Neural crest cell (in vitro differentiated cells): ENCODE measurements around the gene TAS2R13. TPM values are rescaled to one million over a fixed set of nuclear protein-coding genes. Genes with fewer than 3 reads are reported as not detected.

Source experiments
- DNase-seq: peaks from one replicate; pipeline ENCODE4 v3.0.0; 2021; ENCODE audit warnings: low read depth, mixed read lengths, low spot score
- H3K27ac Mint-ChIP-seq: one replicate; pipeline ENCODE4 v1.8.0; 2021; ENCODE audit warnings: mild to moderate bottlenecking, mixed read lengths; ENCODE audit not compliant: unreplicated experiment
- H3K27me3 Mint-ChIP-seq: 2 replicates; pipeline ENCODE4 v1.8.0; 2021; ENCODE audit warnings: low read depth, mild to moderate bottlenecking, mixed read lengths
- H3K36me3 Mint-ChIP-seq: 2 replicates; pipeline ENCODE4 v1.8.0; 2021; ENCODE audit warnings: low read depth, mild to moderate bottlenecking, mixed read lengths
- H3K4me1 Mint-ChIP-seq: 2 replicates; pipeline ENCODE4 v1.8.0; 2021; ENCODE audit warnings: mixed read lengths
- H3K4me3 Mint-ChIP-seq: one replicate; pipeline ENCODE4 v1.8.0; 2021; ENCODE audit warnings: mild to moderate bottlenecking, mixed read lengths
- H3K9me3 Mint-ChIP-seq: 2 replicates; pipeline ENCODE4 v1.8.0; 2021; ENCODE audit warnings: mixed read lengths
- CTCF ChIP-seq: fragments of 200-600 bp; sonication (generic); conservative IDR thresholded peaks from 2 replicates; pipeline ENCODE4 v1.5.0; 2021; ENCODE audit warnings: antibody characterized with exemption, mild to moderate bottlenecking
- total RNA-seq: library from RNA; stranded (reverse); gene quantifications from 2 replicates; pipeline ENCODE4 v1.2.1, GENCODE V29; 2021

The TAS2R13 gene
- total RNA-seq, 1 donor from 2014 or later: 1.0 TPM

GRCh38 chr12:10884086-10884725 is 25.2 kb downstream of the TAS2R13 start, which contains the start of gene PRH1:
Gene PRH1, minus strand, starts transcription at chr12:10884255. Its CDS starts 38 bp downstream, at chr12:10884217.
- Mint-ChIP-seq H3K4me1 (no peaks in the 10 kb centered on the region), H3K27me3 (no peaks in the 10 kb centered on the region), H3K27ac (no peak within 1 kb of the TSS), H3K4me3 (no peak within 1 kb of the TSS), H3K9me3 (peaks cover 3% of the 10 kb centered on the region), H3K36me3 (peaks cover 15% of the 10 kb centered on the region)
- no peak for DNase-seq
- TF ChIP-seq CTCF: no peak

GRCh38 chr12:10873378-10873777 is 36.0 kb downstream of the TAS2R13 start:
- H3K36me3 Mint-ChIP-seq: peaks cover 47% of the 10 kb centered on the region
- H3K4me3 Mint-ChIP-seq: no peak overlapping the region
- TF ChIP-seq CTCF: no peak
- H3K9me3 Mint-ChIP-seq: peaks cover 3% of the 10 kb centered on the region
- no peak for DNase-seq
- H3K4me1 Mint-ChIP-seq: no peaks in the 10 kb centered on the region
- no peak overlapping the region for H3K27ac Mint-ChIP-seq
- H3K27me3 Mint-ChIP-seq: no peaks in the 10 kb centered on the region

GRCh38 chr12:10867381-10867780 is 42.0 kb downstream of the TAS2R13 start:
- Mint-ChIP-seq H3K4me1 (no peaks in the 10 kb centered on the region), H3K36me3 (peaks cover 35% of the 10 kb centered on the region), H3K27me3 (no peaks in the 10 kb centered on the region), H3K27ac (no peak overlapping the region), H3K9me3 (peaks cover 11% of the 10 kb centered on the region), H3K4me3 (no peak overlapping the region)
- no peak for TF ChIP-seq CTCF
- DNase-seq: no peak

GRCh38 chr12:10863512-10864218 is 45.7 kb downstream of the TAS2R13 start:
- no peak for DNase-seq
- Mint-ChIP-seq H3K27me3 (no peaks in the 10 kb centered on the region), H3K4me3 (no peak overlapping the region), H3K4me1 (no peaks in the 10 kb centered on the region), H3K36me3 (peaks cover 48% of the 10 kb centered on the region), H3K27ac (no peak overlapping the region), H3K9me3 (peaks cover 28% of the 10 kb centered on the region)
- TF ChIP-seq CTCF: no peak

- peaks cover 60% of the 10 kb centered on the region for H3K36me3 Mint-ChIP-seq
- TF ChIP-seq CTCF: no peak
- no peaks in the 10 kb centered on the region for H3K27me3 Mint-ChIP-seq
- H3K4me3 Mint-ChIP-seq: no peak overlapping the region
- peaks cover 46% of the 10 kb centered on the region for H3K9me3 Mint-ChIP-seq
- no peak overlapping the region for H3K27ac Mint-ChIP-seq
- DNase-seq: no peak
- H3K4me1 Mint-ChIP-seq: no peaks in the 10 kb centered on the region
These were observed 48.0 kb downstream of the TAS2R13 start for GRCh38 chr12:10861366-10861765.

Other genes starting within 250 kb of the TAS2R13 start
- not detected in 2 replicates for gene STYK1, start 235.5 kb downstream of the TAS2R13 start, total RNA-seq
- gene YBX3, start 186.2 kb downstream of the TAS2R13 start, total RNA-seq: 86.8 and 90.4 TPM in 2 replicates
- gene TAS2R7, start 106.9 kb downstream of the TAS2R13 start, total RNA-seq: 0.21 TPM in 1 of 2 replicates, not detected in the other
- not detected in 2 replicates for gene TAS2R8, start 102.3 kb downstream of the TAS2R13 start, total RNA-seq
- gene TAS2R9, start 99.4 kb downstream of the TAS2R13 start, total RNA-seq: 0.39 TPM in 1 of 2 replicates, not detected in the other
- 1.1 and 1.2 TPM in 2 replicates for gene TAS2R10, start 83.2 kb downstream of the TAS2R13 start, total RNA-seq
- 3.3 and 6.9 TPM in 2 replicates for gene PRR4, start 60.1 kb downstream of the TAS2R13 start, total RNA-seq
- gene PRH1, start 25.3 kb downstream of the TAS2R13 start, total RNA-seq: 17.4 and 21.1 TPM in 2 replicates
- gene PRH2, start 19.7 kb upstream of the TAS2R13 start, total RNA-seq: not detected in 2 replicates
- gene TAS2R14, start 29.7 kb upstream of the TAS2R13 start, total RNA-seq: 1.7 and 2.1 TPM in 2 replicates
- gene TAS2R50, start 77.3 kb upstream of the TAS2R13 start, total RNA-seq: 1.0 and 1.3 TPM in 2 replicates
- gene TAS2R20, start 88.7 kb upstream of the TAS2R13 start, total RNA-seq: 1.1 TPM in 2 replicates
- gene TAS2R19, start 113.1 kb upstream of the TAS2R13 start, total RNA-seq: 2.8 and 3.3 TPM in 2 replicates
- 2.1 and 2.5 TPM in 2 replicates for gene TAS2R31, start 121.8 kb upstream of the TAS2R13 start, total RNA-seq
- 0.43 and 0.89 TPM in 2 replicates for gene TAS2R46, start 152.7 kb upstream of the TAS2R13 start, total RNA-seq
- gene TAS2R43, start 182.8 kb upstream of the TAS2R13 start, total RNA-seq: 0.30 and 0.47 TPM in 2 replicates
- gene TAS2R30, start 225.1 kb upstream of the TAS2R13 start, total RNA-seq: 1.4 and 1.9 TPM in 2 replicates